BE2C (cell line): Measurements from ENCODE around the gene TMBIM4.

Experiments used
- DNase-seq: peaks from one replicate; pipeline ENCODE4 v3.0.0-alpha.2; 2020
- H3K27me3 ChIP-seq: fragments of 250-450 bp; sonication (Bioruptor Pico); 2 replicates; pipeline ENCODE4 v1.5.1; 2020; ENCODE audit warnings: mild to moderate bottlenecking
- H3K36me3 ChIP-seq: fragments of 250-450 bp; sonication (Bioruptor Pico); 2 replicates; pipeline ENCODE4 v1.5.1; 2020; ENCODE audit warnings: mild to moderate bottlenecking
- H3K4me1 ChIP-seq: fragments of 250-450 bp; sonication (Bioruptor Pico); 2 replicates; pipeline ENCODE4 v1.5.1; 2020
- H3K4me3 ChIP-seq: 2 replicates; pipeline ENCODE4 v1.5.1; 2011; ENCODE audit warnings: low read depth, low read length
- H3K9me3 ChIP-seq: fragments of 250-450 bp; sonication (Bioruptor Pico); 2 replicates; pipeline ENCODE4 v1.5.1; 2020
- CTCF ChIP-seq: IDR thresholded peaks from 2 replicates; pipeline ENCODE4 v1.5.1; 2012; ENCODE audit warnings: mild to moderate bottlenecking, low read depth, low read length

The TMBIM4 gene

DNA sequence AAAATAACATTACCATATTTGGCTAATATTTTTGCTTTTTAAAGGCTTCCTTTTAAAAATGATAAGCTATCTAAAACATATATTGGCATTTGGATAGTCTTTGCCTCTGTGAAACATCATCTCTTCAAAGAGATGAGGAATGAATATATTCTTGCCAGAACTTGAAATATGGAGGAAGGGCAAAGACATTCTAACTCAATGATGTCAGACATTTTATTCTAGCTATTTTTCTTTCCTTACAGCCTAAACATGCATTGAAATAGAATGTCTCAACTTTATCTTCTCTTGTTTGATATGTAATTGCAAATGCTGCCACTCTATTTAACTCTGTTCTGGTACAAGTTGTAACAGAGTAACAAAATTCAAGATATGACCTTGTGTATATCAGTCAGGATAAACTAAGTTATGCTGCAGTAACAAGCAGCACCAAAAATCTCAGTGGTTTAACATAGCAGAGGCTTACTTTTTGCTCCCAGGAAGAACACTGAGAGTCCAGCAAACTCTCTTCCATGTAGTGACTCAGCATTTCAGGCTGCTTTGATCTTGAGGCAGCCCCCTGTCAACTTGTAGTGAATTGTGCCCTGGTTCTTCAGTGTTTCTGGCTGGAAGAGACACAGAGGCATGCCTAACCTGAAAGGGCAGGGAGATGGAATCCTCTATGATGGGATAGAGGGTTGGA, 30.2 kb upstream of the TMBIM4 start:
- DNase-seq: no peak
- Histone ChIP-seq H3K36me3 (no peaks in the 10 kb centered on the region), H3K4me1 (no peaks in the 10 kb centered on the region), H3K27me3 (peaks cover 22% of the 10 kb centered on the region), H3K4me3 (no peak overlapping the region), H3K9me3 (no peaks in the 10 kb centered on the region)
- no peak for TF ChIP-seq CTCF

DNA sequence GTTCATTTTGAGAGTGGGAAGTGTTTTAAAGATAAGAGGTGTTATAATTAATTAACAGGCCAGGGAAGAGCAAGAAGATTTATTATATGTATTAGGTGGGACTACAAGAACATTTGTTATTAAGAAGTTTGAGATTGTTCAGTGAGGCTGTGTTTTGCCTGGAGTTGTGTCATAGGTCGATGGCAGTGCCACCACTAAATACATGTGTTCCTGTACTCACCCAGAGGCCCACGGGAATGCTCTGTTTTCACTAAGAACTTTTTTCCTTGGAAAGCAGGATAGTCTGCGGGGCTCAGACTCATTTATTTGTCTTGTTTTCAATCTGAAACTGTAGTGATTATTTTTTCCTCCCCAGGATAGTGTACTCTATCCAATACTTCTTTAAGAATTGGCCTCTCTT, 29.3 kb upstream of the TMBIM4 start:
- no peak for DNase-seq
- Histone ChIP-seq H3K4me1 (no peaks in the 10 kb centered on the region), H3K36me3 (no peaks in the 10 kb centered on the region), H3K4me3 (no peak overlapping the region), H3K9me3 (no peaks in the 10 kb centered on the region), H3K27me3 (peaks cover 25% of the 10 kb centered on the region)
- TF ChIP-seq CTCF: no peak

- Histone ChIP-seq H3K36me3 (no peaks in the 10 kb centered on the region), H3K4me3 (no peak overlapping the region), H3K4me1 (no peaks in the 10 kb centered on the region), H3K9me3 (no peaks in the 10 kb centered on the region), H3K27me3 (peaks cover 36% of the 10 kb centered on the region)
- TF ChIP-seq CTCF: no peak
- no peak for DNase-seq
Observed at GRCh38 chr12:66197495-66197921, 27.7 kb upstream of the TMBIM4 start.

GRCh38 chr12:66196806-66197205, 27.0 kb upstream of the TMBIM4 start:
- H3K4me3 ChIP-seq: no peak overlapping the region

DNA sequence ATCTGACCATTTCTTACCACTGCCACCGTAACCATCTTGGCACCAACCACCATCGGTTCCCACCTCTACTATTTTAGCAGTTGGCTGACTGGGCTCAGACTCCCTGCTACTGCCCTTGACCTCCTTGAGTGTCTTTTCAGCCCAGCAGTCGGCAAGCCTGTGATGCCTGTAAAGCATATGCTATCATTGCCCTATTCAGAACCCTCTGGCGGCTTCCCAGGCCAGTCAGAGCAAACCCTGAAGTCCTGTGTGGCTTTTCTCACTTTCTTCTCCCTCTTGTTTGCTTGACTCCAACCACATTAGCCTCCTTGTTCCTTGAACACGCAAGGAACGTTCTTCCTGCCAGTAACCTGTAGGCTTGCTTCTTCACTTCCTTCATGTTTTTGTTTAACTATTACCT, 25.4 kb upstream of the TMBIM4 start:
- TF ChIP-seq CTCF: no peak
- H3K4me1 ChIP-seq: no peaks in the 10 kb centered on the region
- no peak overlapping the region for H3K4me3 ChIP-seq
- DNase-seq: no peak
- H3K27me3 ChIP-seq: peaks cover 51% of the 10 kb centered on the region
- H3K36me3 ChIP-seq: no peaks in the 10 kb centered on the region
- no peaks in the 10 kb centered on the region for H3K9me3 ChIP-seq

More at GRCh38 chr12:66196806-66197205, 27.0 kb upstream of the TMBIM4 start:
- Histone ChIP-seq H3K27me3 (peaks cover 38% of the 10 kb centered on the region), H3K4me1 (no peaks in the 10 kb centered on the region), H3K9me3 (no peaks in the 10 kb centered on the region), H3K36me3 (no peaks in the 10 kb centered on the region)
- no peak for DNase-seq
- no peak for TF ChIP-seq CTCF

- no peak overlapping the region for H3K4me3 ChIP-seq
- peaks cover 63% of the 10 kb centered on the region for H3K27me3 ChIP-seq
- no peak for DNase-seq
- no peaks in the 10 kb centered on the region for H3K4me1 ChIP-seq
- no peaks in the 10 kb centered on the region for H3K9me3 ChIP-seq
- no peaks in the 10 kb centered on the region for H3K36me3 ChIP-seq
- no peak for TF ChIP-seq CTCF
Observed at GRCh38 chr12:66194122-66194521, 24.3 kb upstream of the TMBIM4 start.
